Midbrain (tissue), 1 donor: ENCODE measurements around the gene RPL4.
A peak's percentile ranks its signal among the peaks of the same experiment; 100 is the strongest.
"Not testable (repeated sequence)": the region's sequence is repeated elsewhere in the genome, so short reads cannot be mapped to it uniquely, and the experiment has no call there.

Experiments used
- DNase-seq: peaks from one replicate; lab custom pipeline; 2025; lab: John Stamatoyannopoulos, UW

The RPL4 gene

GRCh38 chr15:66491846-66492245 lies 12.8 kb downstream of the RPL4 start:
- DNase-seq = no peak

GRCh38 chr15:66489179-66489791 lies 15.4 kb downstream of the RPL4 start:
- no peak for DNase-seq

DNA sequence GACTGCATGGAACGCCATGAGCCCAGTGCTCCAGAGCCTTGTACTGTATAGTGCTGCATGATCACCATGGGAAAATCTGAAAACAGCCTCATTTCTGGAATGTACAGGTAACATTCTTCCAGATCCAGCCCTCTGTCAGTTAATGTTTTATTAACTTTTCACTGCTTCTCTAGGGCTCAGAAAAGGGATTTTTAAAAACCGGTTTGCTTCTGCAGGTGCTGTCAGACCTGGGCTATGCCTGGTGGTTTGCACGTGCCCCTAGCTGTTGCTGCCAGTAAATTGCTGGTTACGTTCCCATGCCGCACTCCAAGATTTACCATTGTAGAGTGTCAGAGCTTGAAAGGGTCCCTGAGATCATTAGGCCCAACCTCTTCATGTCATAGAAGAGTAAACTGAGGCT lies 16.1 kb downstream of the RPL4 start:
- no peak for DNase-seq

- no peak for DNase-seq
Measured at GRCh38 chr15:66486887-66487286, 17.8 kb downstream of the RPL4 start.

DNA sequence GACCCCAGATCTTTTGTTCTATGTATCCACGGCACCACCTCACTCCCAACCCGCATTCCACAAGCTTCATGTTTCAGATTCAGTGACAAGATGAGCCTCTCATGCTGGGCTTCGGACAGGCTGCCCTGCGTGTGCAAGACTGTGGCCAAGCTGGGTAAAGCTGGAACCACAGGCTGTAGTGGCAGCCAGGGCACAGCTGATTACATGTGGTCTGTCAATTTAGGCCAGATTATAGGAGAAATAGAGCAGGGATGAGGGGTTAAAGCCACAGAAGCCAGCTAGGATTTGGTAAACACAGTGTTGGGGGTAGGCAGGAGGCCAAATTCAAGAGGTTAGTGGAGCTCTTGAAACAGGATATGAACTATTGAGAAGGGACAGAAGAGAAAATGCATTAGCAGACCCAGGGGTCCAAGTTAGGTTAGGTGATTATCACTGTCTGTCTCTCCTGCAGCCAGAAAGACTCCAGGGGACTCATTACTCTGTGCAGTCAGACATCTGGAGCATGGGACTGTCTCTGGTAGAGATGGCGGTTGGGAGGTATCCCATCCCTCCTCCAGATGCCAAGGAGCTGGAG lies 20.0 kb downstream of the RPL4 start:
- DNase-seq = no peak

GRCh38 chr15:66483131-66483566 lies 21.5 kb downstream of the RPL4 start:
- DNase-seq = no peak

GRCh38 chr15:66482539-66482938 lies 22.1 kb downstream of the RPL4 start:
- DNase-seq = no peak

GRCh38 chr15:66481107-66481856 lies 23.4 kb downstream of the RPL4 start:
- no peak for DNase-seq

GRCh38 chr15:66480267-66480666 lies 24.4 kb downstream of the RPL4 start:
- DNase-seq = no peak

DNA sequence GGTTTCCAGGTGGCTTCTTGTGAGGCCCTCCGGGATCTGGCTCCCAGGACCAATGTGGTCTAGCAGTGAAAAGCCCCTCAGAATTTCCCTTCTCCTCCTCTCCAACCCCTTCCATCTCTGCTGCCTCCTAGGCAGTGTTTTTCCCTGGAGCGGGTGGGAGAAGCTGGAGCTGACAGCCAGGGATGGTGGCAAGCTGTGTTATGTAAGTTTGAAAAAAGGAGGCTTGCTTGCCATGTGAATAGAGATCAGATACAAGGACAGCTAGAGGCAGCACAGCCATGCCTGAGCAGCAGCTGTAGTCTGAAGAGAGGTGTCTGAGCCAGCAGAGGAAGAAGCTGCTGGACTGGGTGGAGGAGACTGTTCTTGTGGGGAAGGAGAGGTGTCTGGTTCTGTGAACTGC lies 27.6 kb downstream of the RPL4 start:
- peak; percentile 11 for DNase-seq

GRCh38 chr15:66476535-66476934 lies 28.1 kb downstream of the RPL4 start:
- DNase-seq = no peak

DNA sequence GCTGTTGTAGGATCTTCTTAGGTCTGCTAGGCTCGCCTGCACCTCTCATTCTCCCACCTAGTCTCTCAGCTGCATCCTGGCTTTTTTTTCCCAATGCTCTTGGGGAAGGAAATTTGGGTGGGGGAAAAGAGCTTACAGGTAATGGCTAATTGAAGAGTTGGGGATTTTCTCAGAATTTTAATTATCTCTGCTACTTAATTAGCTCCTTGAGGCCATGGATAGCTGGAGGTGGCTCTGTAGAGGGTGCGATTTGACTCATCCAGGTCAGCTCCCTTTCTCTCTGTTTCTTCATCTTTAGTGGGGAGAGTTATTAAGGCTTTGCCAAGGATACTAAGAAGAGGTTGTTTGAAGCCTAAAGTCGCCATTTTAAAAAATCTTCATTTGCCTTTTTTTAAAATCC lies 29.7 kb downstream of the RPL4 start:
- DNase-seq = no peak

GRCh38 chr15:66474135-66474534 lies 30.5 kb downstream of the RPL4 start:
- no peak for DNase-seq

DNA sequence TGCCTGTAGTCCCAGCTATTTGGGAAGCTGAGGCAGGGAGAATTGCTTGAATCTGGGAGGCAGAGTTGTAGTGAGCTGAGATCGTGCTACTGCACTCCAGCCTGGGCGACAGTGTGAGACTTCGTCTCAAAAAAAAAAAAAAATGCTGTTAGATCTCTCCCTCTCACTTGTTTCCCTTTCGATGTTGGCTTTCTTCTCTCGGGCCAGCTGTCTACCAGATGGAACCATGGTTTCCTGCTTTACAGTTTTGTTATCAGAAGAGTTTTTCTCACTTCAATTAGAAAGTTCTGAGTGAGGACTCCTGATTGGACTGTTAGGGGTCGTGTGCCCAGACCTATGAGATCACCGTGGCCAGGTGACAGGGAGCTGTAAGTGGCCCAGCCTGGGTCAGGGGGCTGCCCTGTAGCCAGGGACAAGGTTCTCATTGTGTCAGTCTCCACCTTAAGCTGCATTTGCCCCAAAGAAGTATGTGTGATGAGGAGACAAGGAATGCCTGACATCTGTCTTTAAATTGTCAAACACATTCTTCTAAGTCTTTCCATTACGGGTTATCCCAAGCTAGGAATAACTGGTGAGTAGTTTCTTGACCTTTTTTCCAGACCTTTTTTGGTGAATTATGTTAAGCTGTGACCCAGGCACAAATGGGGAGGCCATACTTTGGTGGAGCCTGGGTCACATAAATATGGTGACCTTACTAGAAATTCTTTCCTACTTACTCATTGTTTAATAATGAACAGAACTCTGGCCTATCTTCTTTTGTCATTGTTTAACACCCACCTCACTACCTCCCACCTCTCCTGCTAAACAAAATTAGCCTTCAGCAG lies 32.3 kb downstream of the RPL4 start:
- no peak for DNase-seq

- not testable (repeated sequence) for DNase-seq
Measured at GRCh38 chr15:66470825-66471224, 33.8 kb downstream of the RPL4 start.

- DNase-seq = not testable (repeated sequence)
Measured at GRCh38 chr15:66467162-66468040, 37.3 kb downstream of the RPL4 start.

DNA sequence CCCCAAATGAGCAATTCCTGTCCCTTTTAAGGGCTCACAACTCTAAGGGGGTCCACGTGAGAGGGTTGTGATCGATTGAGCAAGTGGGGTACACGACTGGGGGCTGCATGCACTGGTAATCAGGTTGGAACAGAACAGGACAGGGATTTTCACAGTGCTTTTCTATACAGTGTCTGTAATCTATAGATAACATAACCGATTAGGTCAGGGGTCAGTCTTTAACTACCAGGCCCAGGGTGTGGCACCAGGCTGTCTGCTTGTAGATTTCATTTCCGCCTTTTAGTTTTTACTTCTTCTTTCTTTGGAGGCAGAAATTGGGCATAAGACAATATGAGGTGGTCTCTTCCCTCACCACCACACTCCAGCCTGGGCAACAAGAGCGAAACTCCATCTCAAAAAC lies 39.4 kb downstream of the RPL4 start:
- not testable (repeated sequence) for DNase-seq

DNA sequence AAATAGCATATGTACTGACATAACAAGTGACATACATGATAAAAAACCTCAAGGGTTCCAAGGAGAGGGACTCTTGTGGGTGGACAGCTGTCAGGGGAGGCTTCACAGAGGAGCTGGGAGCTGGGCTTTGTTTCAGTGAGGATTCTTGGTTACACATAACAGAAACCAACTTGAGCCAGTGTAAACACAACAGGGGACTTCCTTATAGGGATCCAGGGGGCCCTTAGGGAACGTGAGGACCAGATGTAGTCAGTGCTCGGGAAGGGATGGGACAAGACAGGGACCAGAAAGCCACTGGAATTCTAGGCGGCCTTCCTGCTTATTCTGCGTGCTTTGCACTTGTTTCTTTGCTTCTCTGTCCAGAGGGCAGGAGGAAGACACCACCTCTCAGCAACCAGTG lies 42.0 kb downstream of the RPL4 start:
- no peak for DNase-seq

DNA sequence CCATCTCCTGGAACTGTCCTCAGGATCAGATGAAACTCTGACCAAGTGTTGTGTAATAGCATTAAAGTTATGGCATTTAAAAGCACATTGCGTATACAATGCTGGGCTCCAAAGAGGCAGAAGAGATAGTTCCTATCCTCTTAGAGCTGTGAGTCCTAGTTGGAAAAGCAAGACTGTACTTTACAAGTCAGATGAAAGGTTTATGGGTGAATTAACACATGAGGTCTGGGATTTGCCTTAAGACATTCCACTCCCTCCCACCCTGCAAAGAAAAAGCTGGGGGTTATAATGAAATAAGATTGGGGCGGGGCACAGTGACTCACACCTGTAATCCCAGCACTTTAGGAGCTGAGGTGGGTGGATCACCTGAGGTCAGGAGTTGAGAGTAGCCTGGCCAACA lies 42.7 kb downstream of the RPL4 start:
- DNase-seq = no peak

DNA sequence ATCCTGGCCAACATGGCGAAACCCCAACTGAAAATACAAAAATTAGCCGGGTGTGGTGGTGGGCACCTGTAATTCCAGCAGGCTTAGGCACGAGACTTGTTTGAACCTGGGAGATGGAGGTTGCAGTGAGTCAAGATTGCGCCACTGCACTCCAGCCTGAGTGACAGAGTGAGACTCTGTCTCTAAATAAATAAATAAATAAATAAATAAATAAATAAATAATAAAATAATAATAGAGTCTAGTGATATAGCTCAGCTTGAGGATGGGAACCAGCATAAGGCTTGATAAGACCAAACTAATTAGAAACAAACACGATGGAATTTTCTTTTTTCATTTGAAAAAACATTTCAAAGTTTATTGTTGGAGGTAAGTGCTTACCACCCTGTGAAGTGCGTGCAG lies 43.4 kb downstream of the RPL4 start:
- not testable (repeated sequence) for DNase-seq

GRCh38 chr15:66459818-66460615 lies 44.6 kb downstream of the RPL4 start:
- DNase-seq = no peak
